Activated CD8-positive, alpha-beta memory T cell treated with anti-CD3 and anti-CD28 coated beads, Interleukin-2, amount 50 U/mL, for 24 hours (primary cell): Measurements from ENCODE around the gene ZNF506.
"Not testable (repeated sequence)": the region's sequence is repeated elsewhere in the genome, so short reads cannot be mapped to it uniquely, and the experiment has no call there.

ENCODE experiments used
- DNase-seq: peaks from one replicate; pipeline ENCODE4 v3.0.0-alpha.2; 2020; ENCODE audit errors: extremely low read depth

ZNF506 gene

GRCh38 chr19:19744641-19745040, 76.9 kb downstream of the ZNF506 start:
- DNase-seq = no peak

- DNase-seq = not testable (repeated sequence)
These were observed 77.6 kb downstream of the ZNF506 start for GRCh38 chr19:19743921-19744320.

DNA sequence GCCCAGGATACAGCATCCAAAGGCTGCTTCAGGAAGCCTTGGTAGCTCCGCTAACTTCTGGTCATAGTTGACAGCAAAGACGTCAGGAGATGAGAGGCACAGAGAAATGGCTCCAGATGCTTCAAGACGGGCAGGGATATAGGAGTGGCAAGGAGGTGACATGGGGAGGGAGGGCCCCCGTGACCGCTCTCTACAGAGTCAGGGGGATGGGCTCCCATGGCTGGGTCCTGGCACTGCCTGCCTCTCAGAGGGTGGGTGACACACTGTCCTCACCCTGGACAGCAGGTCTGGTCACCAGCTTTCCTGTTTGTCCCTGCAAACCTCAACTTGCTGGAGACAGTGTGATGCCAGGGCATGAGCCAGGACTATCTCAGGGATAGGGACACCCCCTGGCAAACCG, 78.4 kb downstream of the ZNF506 start:
- DNase-seq = no peak

DNA sequence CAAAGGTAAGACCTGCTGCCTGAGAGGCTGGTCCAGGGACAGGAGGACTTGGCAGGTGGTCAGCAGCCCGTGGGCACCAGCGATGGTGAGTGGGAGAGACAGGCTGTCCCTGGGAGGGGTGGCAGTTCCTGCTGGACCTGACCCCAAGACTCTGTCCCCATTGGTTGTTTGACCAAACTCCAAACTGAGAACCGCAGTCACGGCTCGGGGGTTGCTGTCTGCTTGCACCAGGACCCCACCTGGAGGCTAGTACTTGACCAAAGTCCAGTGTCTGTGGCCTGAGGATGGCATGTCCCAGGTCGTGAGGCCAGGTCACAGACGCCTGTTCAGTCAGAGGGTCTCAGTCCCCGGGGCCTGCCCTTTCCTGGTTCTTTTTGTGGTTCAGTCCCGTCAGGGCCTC, 78.8 kb downstream of the ZNF506 start:
- no peak for DNase-seq
